Prostate gland (tissue), 2 donors: ENCODE measurements around the gene ASMT.

Experiments used
- CTCF ChIP-seq, 4 experiments: fragments of 200-600 bp in 2 of 4; fragments of 450-650 bp in 2 of 4; sonication (generic) in 2 of 4; IDR thresholded peaks; 1 replicate in 3 of 4; 2 replicates in 1 of 4; pipeline ENCODE4 v1.5.1; 2016 to 2019; ENCODE audit warnings: antibody characterized with exemption in 4 of 4, mild to moderate bottlenecking in 2 of 4, moderate library complexity in 2 of 4
- POLR2AphosphoS5 ChIP-seq: sonication (generic); formaldehyde crosslinking; IDR thresholded peaks from one replicate; pipeline ENCODE4 v1.6.1; 2017; ENCODE audit warnings: antibody characterized with exemption

GRCh38 chrX:1609311-1609710 lies 5.5 kb upstream of the ASMT start:
- TF ChIP-seq POLR2AphosphoS5 (no peak), CTCF (IDR thresholded peaks at IDR 0.05) (no peak)
